ENCODE data around the gene MAP3K19.
"Not testable (repeated sequence)": the region's sequence is repeated elsewhere in the genome, so short reads cannot be mapped to it uniquely, and the experiment has no call there.

MAP3K19 gene

GRCh38 chr2:135047300-135047699 is at the start of gene MAP3K19:
MAP3K19 (minus strand) TSS chr2:135047447; CDS start chr2:135024647, 22,800 bp downstream.
- DNase-seq: no peak

- no peak for DNase-seq
Observed at GRCh38 chr2:135096665-135097446, 49.6 kb upstream of the MAP3K19 start.

- no peak for DNase-seq
Observed at GRCh38 chr2:135095591-135095990, 48.3 kb upstream of the MAP3K19 start.

GRCh38 chr2:135094508-135094907 is 47.3 kb upstream of the MAP3K19 start:
- DNase-seq: no peak

- no peak for DNase-seq
Observed at GRCh38 chr2:135093670-135094330, 46.6 kb upstream of the MAP3K19 start.

GRCh38 chr2:135093193-135093592 is 45.9 kb upstream of the MAP3K19 start:
- no peak for DNase-seq

GRCh38 chr2:135091681-135092080 is 44.4 kb upstream of the MAP3K19 start:
- DNase-seq: no peak

GRCh38 chr2:135089597-135089996 is 42.4 kb upstream of the MAP3K19 start:
- not testable (repeated sequence) for DNase-seq

GRCh38 chr2:135086222-135086621 is 39.0 kb upstream of the MAP3K19 start:
- no peak for DNase-seq

GRCh38 chr2:135078417-135078816 is 31.2 kb upstream of the MAP3K19 start:
- DNase-seq: no peak

- DNase-seq: no peak
Observed at GRCh38 chr2:135076556-135076955, 29.3 kb upstream of the MAP3K19 start.

GRCh38 chr2:135074216-135074615 is 27.0 kb upstream of the MAP3K19 start:
- DNase-seq: no peak

- DNase-seq: no peak
Observed at GRCh38 chr2:135072125-135072997, 25.1 kb upstream of the MAP3K19 start.

GRCh38 chr2:135066710-135067109 is 19.5 kb upstream of the MAP3K19 start:
- no peak for DNase-seq

GRCh38 chr2:135064149-135064548 is 16.9 kb upstream of the MAP3K19 start:
- DNase-seq: no peak

GRCh38 chr2:135063210-135063609 is 16.0 kb upstream of the MAP3K19 start:
- DNase-seq: no peak

GRCh38 chr2:135059577-135059976 is 12.3 kb upstream of the MAP3K19 start:
- DNase-seq: no peak

- DNase-seq: no peak
Observed at GRCh38 chr2:135056790-135057189, 9.5 kb upstream of the MAP3K19 start.

- no peak for DNase-seq
Observed at GRCh38 chr2:135055182-135055786, 8.0 kb upstream of the MAP3K19 start.

GRCh38 chr2:135052997-135053474 is 5.8 kb upstream of the MAP3K19 start:
- DNase-seq: peak; percentile 16 to 53

- peak; percentile 94 for DNase-seq
Observed at GRCh38 chr2:135052042-135052876, 5.0 kb upstream of the MAP3K19 start, which contains the start of gene RAB3GAP1. RAB3GAP1 (plus strand) TSS chr2:135052292; CDS start chr2:135052308, 16 bp downstream.

- DNase-seq: no peak
Observed at GRCh38 chr2:135050684-135051083, 3.4 kb upstream of the MAP3K19 start.

All from CD4-positive, alpha-beta T cell treated with Interleukin-4 for 1 hour (primary cell).